Astrocyte of the spinal cord (primary cell): ENCODE results near the gene INHBE.
"Not testable (repeated sequence)": the region's sequence is repeated elsewhere in the genome, so short reads cannot be mapped to it uniquely, and the experiment has no call there.

Experiments used
- DNase-seq: peaks from one replicate; pipeline ENCODE4 v3.0.0; 2011; ENCODE audit warnings: low read depth, low spot score
- H3K4me3 ChIP-seq: 2 replicates; pipeline ENCODE4 v1.5.1; 2011; ENCODE audit warnings: low read depth, mild to moderate bottlenecking, low read length, moderate library complexity
- in situ Hi-C: cut with HindIII; loops from 2 replicates; pipeline ENCODE4 v1.10.0; 2017; ENCODE audit warnings: low sequenced_read_pairs
- TF ChIP-seq, protein P1 (sequence below): IDR thresholded peaks from 2 replicates; pipeline ENCODE4 v1.5.1; 2012; ENCODE audit warnings: low read depth, mild to moderate bottlenecking, low read length, inconsistent platforms

INHBE gene

DNA sequence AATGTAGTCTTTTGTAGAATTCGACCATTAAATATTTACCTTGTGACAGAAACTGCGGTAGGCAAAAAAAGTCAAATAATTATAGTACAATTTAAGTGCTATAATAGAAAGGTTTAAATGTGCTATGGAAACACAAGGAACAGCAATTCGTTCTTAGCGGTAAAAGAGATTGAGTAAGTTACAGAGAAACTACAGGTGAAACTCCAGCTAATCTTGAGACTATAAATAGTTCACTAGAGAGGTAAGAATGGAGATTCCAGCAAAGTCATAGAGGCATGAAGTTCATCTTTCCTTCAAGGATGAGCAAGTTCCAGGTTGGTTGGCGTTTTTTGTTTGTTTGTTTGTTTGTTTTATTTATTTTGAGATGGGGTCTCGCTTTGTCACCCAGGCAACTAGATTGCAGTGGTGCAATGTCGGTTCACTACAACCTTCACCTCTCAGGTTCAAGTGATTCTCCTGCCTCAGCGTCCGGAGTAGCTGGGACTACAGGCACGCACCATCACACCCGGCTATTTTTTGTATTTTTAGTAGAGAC is 23.4 kb upstream of the INHBE start:
- H3K4me3 ChIP-seq = no peak overlapping the region
- no peak for DNase-seq
- TF ChIP-seq, protein P1, sequence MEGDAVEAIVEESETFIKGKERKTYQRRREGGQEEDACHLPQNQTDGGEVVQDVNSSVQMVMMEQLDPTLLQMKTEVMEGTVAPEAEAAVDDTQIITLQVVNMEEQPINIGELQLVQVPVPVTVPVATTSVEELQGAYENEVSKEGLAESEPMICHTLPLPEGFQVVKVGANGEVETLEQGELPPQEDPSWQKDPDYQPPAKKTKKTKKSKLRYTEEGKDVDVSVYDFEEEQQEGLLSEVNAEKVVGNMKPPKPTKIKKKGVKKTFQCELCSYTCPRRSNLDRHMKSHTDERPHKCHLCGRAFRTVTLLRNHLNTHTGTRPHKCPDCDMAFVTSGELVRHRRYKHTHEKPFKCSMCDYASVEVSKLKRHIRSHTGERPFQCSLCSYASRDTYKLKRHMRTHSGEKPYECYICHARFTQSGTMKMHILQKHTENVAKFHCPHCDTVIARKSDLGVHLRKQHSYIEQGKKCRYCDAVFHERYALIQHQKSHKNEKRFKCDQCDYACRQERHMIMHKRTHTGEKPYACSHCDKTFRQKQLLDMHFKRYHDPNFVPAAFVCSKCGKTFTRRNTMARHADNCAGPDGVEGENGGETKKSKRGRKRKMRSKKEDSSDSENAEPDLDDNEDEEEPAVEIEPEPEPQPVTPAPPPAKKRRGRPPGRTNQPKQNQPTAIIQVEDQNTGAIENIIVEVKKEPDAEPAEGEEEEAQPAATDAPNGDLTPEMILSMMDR = no peak
- in situ Hi-C loops = no loop called here

GRCh38 chr12:57433370-57433769 is 21.7 kb upstream of the INHBE start:
- no peak for DNase-seq
- in situ Hi-C loops = no loop called here
- no peak overlapping the region for H3K4me3 ChIP-seq
- TF ChIP-seq, protein P1 = no peak

- TF ChIP-seq, protein P1 = no peak
- DNase-seq = no peak
- H3K4me3 ChIP-seq = no peak within 1 kb of the TSS
- in situ Hi-C loops = no loop called here
Measured at GRCh38 chr12:57434517-57435223, 20.4 kb upstream of the INHBE start, which contains the start of gene INHBC. INHBC (plus strand) TSS chr12:57434784; CDS start chr12:57434887, 103 bp downstream.

- no peak overlapping the region for H3K4me3 ChIP-seq
- no peak for DNase-seq
- TF ChIP-seq, protein P1 = no peak
- in situ Hi-C loops = no loop called here
Measured at GRCh38 chr12:57435293-57435692, 19.8 kb upstream of the INHBE start.

- no peak overlapping the region for H3K4me3 ChIP-seq
- TF ChIP-seq, protein P1 = no peak
- DNase-seq = no peak
- in situ Hi-C loops = no loop called here
Measured at GRCh38 chr12:57438400-57438799, 16.7 kb upstream of the INHBE start.

DNA sequence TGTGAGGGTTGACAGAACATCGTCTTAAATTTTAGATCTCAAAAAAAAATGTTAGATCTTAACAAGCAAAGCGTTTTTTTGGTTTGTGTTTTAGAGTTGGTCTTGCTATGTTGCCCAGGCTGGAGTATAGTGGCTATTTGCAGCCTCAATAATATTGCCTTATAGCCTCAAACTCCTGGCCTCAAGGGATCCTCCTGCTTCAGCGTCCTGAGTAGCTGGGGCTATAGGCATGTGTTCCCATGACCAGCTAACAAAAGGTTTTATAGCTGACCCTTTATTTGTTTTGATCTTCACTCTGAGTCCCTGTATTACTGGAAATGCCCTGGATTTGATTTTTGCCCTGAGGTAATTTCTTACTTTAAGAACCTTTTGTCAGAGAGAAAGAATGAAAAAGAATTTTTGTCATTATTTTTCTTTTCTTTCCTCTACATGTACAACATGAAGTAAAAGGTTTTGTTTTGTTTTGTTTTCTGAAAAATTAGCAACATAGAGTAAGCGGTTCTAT is 15.3 kb upstream of the INHBE start:
- no peak for DNase-seq
- TF ChIP-seq, protein P1 = no peak
- H3K4me3 ChIP-seq = no peak overlapping the region
- in situ Hi-C loops = no loop called here

GRCh38 chr12:57441393-57441792 is 13.7 kb upstream of the INHBE start:
- H3K4me3 ChIP-seq, in situ Hi-C loops, DNase-seq: not testable (repeated sequence)
